Duodenal mucosa (tissue), 2 donors: ENCODE data around the gene MARCHF10.

Experiments
- H3K27ac ChIP-seq: one replicate; pipeline ENCODE4 v1.7.0; 2013; ENCODE audit warnings: low read depth, low read length
- H3K27me3 ChIP-seq, 2 donors: one replicate each; pipeline ENCODE4 v1.7.0; 2013; ENCODE audit warnings: low read length in 2 of 2, control low read depth in 1 of 2; ENCODE audit not compliant: insufficient read depth in 2 of 2, control insufficient read depth in 1 of 2
- H3K36me3 ChIP-seq, 2 donors: one replicate each; pipeline ENCODE4 v1.7.0; 2013; ENCODE audit warnings: low read length in 2 of 2, control low read depth in 1 of 2; ENCODE audit not compliant: insufficient read depth in 2 of 2, control insufficient read depth in 1 of 2
- H3K4me1 ChIP-seq, 2 donors: one replicate each; pipeline ENCODE4 v1.7.0; 2013; ENCODE audit warnings: low read length in 2 of 2, control low read depth in 1 of 2; ENCODE audit not compliant: insufficient read depth in 2 of 2, control insufficient read depth in 1 of 2
- H3K4me3 ChIP-seq, 2 donors: one replicate each; pipeline ENCODE4 v1.7.0; 2013; ENCODE audit warnings: low read length in 2 of 2, low read depth in 1 of 2
- H3K9ac ChIP-seq, 2 donors: one replicate each; pipeline ENCODE4 v1.7.0; 2013; ENCODE audit warnings: low read length in 2 of 2, low read depth in 1 of 2
- H3K9me3 ChIP-seq, 2 donors: one replicate each; pipeline ENCODE4 v1.7.0; 2013; ENCODE audit warnings: low read length in 2 of 2, control low read depth in 1 of 2; ENCODE audit not compliant: control insufficient read depth in 1 of 2

MARCHF10 gene

DNA sequence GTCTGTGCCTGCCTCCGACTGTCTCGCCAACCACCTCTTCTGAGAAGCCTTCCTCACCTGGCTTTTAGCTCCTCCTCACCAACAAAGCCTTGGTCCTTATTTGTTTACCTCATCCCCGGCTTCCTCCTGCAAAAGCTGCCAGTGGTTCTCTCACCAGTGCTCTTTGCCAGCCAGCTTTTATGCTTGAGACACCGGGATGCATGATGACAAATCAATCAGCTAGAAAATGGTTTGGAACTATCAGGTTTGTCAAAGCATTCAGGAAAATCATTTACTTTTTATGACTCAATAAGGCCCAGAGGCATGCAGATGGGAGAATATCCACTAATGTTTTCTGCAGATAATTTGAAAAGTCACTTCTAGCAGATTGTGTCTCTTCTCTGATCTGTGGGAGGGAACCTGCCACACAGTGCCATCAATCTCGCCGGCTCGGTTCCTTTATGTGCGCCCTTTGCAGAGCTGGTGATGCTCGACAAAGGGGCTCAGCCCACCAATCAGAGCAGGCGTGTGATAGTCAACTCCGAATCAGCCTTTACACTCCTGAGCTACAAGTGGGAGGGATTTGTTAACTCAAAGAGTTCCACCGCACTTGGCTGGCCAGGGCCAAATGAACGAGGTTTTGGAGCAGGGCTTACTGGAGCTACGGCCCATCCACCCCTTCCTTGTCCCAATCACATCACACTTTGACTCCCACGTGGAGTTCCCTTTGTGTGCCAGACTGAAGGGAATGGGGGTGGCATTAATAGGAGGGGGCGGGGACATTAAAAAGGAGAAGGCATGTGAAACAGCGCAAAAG, 94.8 kb downstream of the MARCHF10 start:
- H3K27me3 ChIP-seq = no peaks in the 10 kb centered on the region
- no peak overlapping the region for H3K4me3 ChIP-seq
- no peaks in the 10 kb centered on the region for H3K4me1 ChIP-seq
- H3K9ac ChIP-seq = no peak overlapping the region
- peaks cover 0 to 5% of the 10 kb centered on the region in 2 donors for H3K9me3 ChIP-seq
- no peaks in the 10 kb centered on the region for H3K36me3 ChIP-seq
- H3K27ac ChIP-seq = no peak overlapping the region

DNA sequence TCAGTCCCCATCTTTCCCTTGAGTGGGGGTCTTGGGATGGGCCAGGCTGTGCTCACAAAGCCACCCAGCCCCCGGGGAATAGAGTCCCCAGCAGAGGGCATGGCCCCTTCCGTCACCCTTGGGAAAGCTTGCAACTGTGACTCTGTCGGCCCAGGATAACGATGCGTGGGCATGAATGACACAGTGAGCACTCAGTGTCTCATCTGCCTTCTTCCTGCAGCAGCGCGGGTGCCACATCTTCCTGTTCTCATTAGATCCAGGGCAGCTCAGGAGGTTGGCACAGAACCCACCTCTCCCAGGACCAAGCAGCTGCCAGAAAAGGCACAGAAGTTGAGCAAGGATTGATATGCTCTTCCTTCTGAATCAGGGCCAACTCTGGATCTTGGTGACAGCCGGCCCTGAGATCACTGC, 95.9 kb downstream of the MARCHF10 start:
- Histone ChIP-seq H3K27ac (no peak overlapping the region), H3K9ac (no peak overlapping the region), H3K4me1 (no peaks in the 10 kb centered on the region), H3K27me3 (no peaks in the 10 kb centered on the region), H3K9me3 (peaks cover 0 to 5% of the 10 kb centered on the region in 2 donors), H3K36me3 (no peaks in the 10 kb centered on the region), H3K4me3 (no peak overlapping the region)

DNA sequence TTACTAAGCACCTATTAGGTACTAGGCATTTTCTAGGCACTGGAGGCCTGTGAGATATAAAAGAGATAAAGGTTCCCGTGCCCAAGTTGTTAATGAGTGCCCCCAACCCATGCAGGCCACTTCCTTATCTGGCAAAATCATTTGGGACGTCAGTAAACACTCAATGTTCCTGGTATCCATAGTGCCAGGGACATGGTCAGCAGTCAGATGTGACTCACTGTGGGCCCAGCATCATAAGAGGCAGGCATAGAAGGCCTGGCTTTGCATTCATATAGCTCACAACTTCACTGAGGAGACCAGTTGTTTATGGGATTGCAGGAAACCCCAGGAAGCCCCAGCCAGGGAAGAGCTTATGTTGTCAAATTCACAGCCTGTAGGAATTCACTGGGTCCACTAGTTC, 99.5 kb downstream of the MARCHF10 start:
- Histone ChIP-seq H3K4me1 (peaks cover 10% of the 10 kb centered on the region in 2 donors), H3K9me3 (peaks cover 0 to 5% of the 10 kb centered on the region in 2 donors), H3K36me3 (no peaks in the 10 kb centered on the region), H3K27me3 (peaks cover 15% of the 10 kb centered on the region in 2 donors), H3K4me3 (no peak overlapping the region), H3K9ac (no peak overlapping the region), H3K27ac (no peak overlapping the region)

DNA sequence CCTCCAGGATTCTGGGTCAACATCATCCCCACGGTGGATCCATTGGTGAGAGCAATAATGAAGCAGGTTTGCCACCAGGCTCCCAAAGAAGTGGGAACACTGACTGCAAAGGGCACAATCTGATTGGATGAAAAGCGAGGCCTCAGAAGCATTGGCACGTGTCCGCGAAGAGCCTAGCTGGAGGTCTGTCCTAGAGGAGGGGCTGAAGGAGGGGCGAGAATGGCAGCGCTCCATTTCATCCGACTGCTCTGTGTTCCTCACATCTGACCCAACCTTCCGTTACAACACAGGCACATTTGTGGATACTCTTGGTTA, 100.7 kb downstream of the MARCHF10 start:
- Histone ChIP-seq H3K4me1 (peaks cover 10% of the 10 kb centered on the region in 2 donors), H3K27ac (no peak overlapping the region), H3K9me3 (peaks cover 0 to 5% of the 10 kb centered on the region in 2 donors), H3K4me3 (no peak overlapping the region), H3K36me3 (no peaks in the 10 kb centered on the region), H3K9ac (no peak overlapping the region), H3K27me3 (peaks cover 19 to 22% of the 10 kb centered on the region in 2 donors)

DNA sequence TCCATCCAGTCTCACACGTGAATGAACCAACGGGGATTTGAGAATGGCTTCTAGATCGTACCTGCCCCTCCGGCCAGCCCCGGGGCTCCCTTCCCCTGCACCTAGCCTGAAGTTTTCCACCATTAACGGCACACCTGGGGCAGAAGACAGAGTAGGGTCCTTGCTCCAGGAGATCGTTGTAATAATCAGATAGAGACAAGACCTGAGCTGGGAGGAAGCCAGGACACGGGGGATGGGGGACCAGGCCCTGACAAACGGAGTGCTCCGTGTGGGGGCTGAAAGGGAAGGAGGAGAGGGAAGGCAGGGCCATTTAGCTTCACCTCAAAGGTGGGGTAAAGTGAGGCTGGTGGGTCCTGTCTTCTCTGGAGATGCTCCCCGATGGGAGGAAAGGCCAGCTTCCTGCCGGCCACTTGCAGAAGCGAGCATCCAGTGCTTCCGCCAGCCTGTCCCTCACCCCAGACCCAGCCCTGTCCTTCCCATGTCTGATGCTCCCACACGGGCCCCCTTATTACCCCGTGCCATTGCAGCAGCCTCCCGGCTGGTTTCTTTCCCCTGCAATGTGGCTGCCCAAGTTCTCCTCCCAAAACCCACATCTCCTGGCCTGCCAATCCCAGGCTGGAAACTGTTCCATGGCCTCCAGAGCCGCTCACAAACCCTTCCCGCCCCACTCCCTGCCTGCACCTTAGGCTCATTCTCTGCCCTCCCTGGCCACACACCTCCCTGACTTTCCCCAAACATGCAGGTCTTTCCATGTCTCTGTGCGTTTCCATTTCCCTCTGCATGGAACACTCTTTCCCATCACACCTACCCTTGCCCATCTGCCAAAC, 101.3 kb downstream of the MARCHF10 start:
- H3K9me3 ChIP-seq = peaks cover 0 to 5% of the 10 kb centered on the region in 2 donors
- no peak overlapping the region for H3K9ac ChIP-seq
- peaks cover 19 to 22% of the 10 kb centered on the region in 2 donors for H3K27me3 ChIP-seq
- no peak overlapping the region for H3K4me3 ChIP-seq
- H3K4me1 ChIP-seq = peaks cover 10% of the 10 kb centered on the region in 2 donors
- no peaks in the 10 kb centered on the region for H3K36me3 ChIP-seq
- no peak overlapping the region for H3K27ac ChIP-seq

DNA sequence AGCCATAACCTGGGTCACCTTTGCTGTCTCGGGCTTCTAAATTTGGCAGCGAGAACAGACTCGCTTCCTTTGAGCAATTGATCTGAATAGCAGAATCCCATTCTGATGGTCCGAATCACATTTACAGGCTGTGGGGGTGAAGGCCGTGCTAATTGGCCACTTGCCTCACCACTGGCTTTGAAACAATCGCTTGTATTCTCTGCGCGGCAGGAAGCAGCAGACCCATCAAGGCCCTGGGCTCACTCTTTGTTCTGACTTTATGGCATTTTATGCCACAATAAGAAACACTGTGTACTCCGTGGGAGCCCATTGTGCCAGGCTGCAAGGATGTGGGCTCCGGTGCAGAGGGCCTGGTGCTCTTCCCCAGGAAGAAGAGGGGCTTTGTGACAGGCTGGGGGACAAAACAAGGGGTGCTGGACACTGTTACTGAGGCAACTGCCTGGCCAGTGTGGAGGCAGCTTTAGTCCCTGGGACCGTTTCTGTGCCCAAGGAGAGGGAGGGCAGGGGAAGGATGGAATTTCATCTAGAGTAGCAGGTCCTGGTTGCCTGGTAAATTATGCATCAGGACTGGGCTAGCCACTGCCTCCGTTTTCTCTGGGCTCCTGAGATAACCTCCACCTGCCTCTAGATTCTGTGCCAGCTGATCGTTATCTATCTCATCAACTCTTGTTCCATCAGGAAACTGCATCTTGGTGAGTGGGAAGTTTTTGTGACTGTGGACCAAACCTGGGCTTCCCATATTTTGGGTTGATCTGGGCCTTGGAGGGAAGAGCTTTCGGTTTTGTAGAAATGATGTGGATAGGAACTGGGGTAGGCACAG, 102.1 kb downstream of the MARCHF10 start:
- Histone ChIP-seq H3K9ac (no peak overlapping the region), H3K27ac (no peak overlapping the region), H3K9me3 (peaks cover 0 to 5% of the 10 kb centered on the region in 2 donors), H3K4me3 (no peak overlapping the region), H3K4me1 (peaks cover 10% of the 10 kb centered on the region in 2 donors), H3K27me3 (peaks cover 19 to 31% of the 10 kb centered on the region in 2 donors), H3K36me3 (no peaks in the 10 kb centered on the region)

DNA sequence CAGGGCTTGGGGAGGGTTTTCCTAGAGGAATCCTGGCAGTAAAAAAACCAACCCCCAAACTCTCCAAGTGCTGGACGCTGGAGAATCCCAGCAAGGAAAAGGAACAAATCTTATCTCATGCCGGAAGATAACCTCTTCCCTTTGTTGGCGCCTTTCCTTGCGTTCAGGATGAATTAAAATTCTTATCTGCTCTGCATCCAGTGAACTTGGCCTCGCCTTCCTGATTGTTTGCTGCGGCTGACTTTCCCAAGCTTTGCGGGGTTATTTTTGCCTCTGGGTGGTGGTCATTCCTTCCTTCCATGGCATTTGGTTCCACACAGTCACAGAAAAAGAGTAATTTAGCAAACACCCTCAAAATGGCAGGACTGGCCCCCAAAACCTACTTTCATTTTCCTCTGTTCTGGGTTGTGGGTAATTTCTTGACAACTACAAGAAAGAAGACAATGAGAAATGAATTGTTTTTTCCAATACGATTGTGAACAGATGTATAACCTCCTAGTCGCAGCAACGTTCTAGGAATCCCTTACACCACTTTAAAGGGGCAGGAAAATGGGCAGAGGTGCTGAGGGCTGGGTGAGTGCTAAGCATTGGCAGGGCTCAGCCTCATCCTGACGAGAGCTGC, 102.8 kb downstream of the MARCHF10 start:
- H3K27me3 ChIP-seq = peaks cover 19 to 31% of the 10 kb centered on the region in 2 donors
- peaks cover 10% of the 10 kb centered on the region in 2 donors for H3K4me1 ChIP-seq
- peaks cover 0 to 5% of the 10 kb centered on the region in 2 donors for H3K9me3 ChIP-seq
- H3K36me3 ChIP-seq = no peaks in the 10 kb centered on the region
- H3K4me3 ChIP-seq = peak overlapping the region in 1 of 2 donors; percentile 60
- no peak overlapping the region for H3K27ac ChIP-seq
- H3K9ac ChIP-seq = no peak overlapping the region

DNA sequence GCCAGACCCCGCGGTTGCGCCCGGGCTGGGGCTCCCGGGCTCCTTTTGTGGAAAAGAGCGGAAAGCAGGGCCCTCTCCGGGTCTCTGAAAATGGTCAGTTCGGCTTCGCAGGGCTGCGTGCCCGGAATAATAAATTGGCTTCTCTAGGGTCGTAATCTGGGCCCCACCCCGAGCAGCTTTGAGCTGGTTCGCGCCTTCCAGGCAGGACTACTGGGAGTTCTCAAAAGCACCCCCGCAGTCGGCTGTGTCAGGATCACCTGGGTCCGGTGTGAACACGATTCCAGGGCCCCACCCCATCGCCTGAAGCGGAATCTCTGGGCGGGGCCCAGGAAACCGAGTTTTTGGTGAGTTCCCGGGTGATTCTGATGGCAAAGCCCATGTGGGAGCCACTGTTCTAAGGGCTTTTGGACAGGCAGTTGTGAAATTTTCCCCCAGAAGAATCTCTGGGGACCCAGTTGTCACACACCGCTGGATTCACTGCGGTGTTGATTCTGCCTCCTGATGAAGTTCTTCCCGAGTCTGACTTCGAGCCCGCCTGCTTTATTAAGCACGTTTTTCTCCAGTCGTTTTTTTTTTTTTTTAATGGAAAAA, 103.6 kb downstream of the MARCHF10 start:
- H3K9ac ChIP-seq = peak overlapping the region in 1 of 2 donors; percentile 49
- peaks cover 10% of the 10 kb centered on the region in 2 donors for H3K4me1 ChIP-seq
- H3K9me3 ChIP-seq = peaks cover 0 to 5% of the 10 kb centered on the region in 2 donors
- no peaks in the 10 kb centered on the region for H3K36me3 ChIP-seq
- H3K27me3 ChIP-seq = peaks cover 19 to 31% of the 10 kb centered on the region in 2 donors
- peak overlapping the region; percentile 54 to 60 for H3K4me3 ChIP-seq
- H3K27ac ChIP-seq = no peak overlapping the region

DNA sequence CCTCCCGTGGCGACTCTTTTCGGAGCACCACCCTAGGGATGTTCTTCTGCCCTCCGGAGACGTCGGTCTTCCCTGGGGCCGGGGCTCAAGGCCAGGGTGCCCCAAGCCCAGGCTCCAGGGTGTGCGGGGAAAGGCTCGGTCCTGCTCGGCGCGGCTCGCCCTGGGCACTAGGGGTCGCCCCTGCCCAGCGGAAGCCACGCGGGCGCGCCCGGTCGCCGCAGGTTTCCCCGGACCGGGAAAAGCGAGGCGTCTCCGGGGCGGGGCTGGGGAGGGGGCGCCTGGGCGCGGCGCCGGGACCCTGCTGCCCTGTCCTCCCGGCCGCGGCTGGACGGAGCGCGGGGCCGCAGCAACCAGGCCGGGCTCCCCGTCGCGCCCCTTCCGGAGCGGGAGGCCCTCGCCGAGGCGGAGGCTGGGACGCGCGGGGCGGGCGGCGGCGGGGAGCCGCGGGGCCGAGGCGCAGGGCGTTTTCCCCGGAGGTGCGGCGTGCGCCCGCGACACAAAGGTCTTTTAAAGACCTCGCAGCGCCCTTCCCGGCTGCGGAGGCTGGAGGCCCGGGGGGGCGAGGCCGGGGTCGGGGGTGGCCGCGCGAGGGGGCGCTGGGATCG, 104.2 kb downstream of the MARCHF10 start:
- Histone ChIP-seq H3K4me3 (peak overlapping the region; percentile 54 to 60), H3K27me3 (peaks cover 19 to 31% of the 10 kb centered on the region in 2 donors), H3K9ac (peak overlapping the region in 1 of 2 donors; percentile 49), H3K4me1 (peaks cover 10% of the 10 kb centered on the region in 2 donors), H3K27ac (no peak overlapping the region), H3K36me3 (no peaks in the 10 kb centered on the region), H3K9me3 (peaks cover 0 to 5% of the 10 kb centered on the region in 2 donors)
